SH-SY5Y (cell line): ENCODE results near the gene HDAC10.

Source experiments
- GATA2 ChIP-seq: IDR thresholded peaks from 2 replicates; pipeline ENCODE4 v1.6.1; 2011; ENCODE audit warnings: mild to moderate bottlenecking, low read depth, low read length
- GATA3 ChIP-seq: IDR thresholded peaks from 2 replicates; pipeline ENCODE4 v1.6.1; 2011; ENCODE audit warnings: low read depth, mild to moderate bottlenecking, low read length, moderate library complexity

- TF ChIP-seq GATA2, result no peak
- no peak for TF ChIP-seq GATA3
These were observed 24.8 kb downstream of the HDAC10 start for GRCh38 chr22:50226063-50226874.
